Activated CD4-positive, alpha-beta T cell treated with anti-CD3 and anti-CD28 coated beads for 48 hours (primary cell): Measurements from ENCODE around the gene ANKEF1.

Experiments used
- DNase-seq: peaks from one replicate; pipeline ENCODE4 v3.0.0-alpha.2; 2020

ANKEF1 gene

DNA sequence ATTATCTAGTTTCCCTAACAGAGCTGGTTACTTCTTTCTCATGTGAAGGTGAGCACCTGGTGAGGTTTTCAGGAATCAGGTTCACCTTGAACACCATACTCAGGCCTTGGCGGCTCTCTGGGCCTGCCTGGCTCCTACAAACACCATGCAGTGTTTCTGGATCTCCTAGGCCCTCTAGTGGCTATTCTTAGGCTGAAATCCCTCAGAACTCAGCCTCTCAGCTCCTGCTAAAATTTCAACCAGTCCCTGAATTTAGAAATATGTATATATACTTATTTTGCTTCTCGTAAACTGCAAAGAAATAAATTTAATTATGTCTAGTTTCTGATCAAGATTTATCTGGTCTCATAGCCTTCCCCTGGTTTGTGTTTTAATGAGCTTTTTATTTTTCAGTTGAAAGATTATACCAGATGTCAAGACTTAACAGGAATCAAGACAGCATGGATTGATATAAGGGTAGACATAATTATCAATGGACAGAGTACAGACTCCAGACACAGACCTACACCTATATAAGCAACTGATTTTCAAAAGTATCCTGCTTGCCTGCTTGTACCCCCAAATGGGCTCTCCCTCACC, 55.9 kb downstream of the ANKEF1 start:
- DNase-seq: peak; percentile 14

DNA sequence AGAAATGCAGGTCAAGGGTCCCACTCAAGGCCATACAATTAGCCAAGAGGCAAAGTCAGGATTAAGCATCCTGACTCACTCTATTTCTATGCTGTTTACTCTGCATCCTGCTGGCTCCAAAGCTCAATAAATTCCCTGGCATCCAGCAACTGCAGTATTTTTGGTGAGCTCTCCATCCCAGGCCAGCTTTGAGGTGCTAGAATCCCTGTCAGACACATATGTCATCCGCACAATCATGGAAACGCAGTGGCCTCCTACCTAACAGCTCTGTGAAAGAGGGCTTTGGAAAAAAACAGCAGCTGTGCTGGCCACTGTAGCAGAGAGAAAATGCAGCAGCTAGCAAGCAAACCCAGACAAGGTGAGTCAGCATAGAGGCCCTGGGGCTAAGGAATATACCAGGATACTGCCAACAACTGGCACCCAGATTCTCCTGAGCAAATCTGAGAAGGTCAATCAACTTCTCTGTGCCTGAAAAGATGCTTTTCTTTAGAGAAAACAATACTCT, 58.4 kb downstream of the ANKEF1 start:
- DNase-seq: no peak

DNA sequence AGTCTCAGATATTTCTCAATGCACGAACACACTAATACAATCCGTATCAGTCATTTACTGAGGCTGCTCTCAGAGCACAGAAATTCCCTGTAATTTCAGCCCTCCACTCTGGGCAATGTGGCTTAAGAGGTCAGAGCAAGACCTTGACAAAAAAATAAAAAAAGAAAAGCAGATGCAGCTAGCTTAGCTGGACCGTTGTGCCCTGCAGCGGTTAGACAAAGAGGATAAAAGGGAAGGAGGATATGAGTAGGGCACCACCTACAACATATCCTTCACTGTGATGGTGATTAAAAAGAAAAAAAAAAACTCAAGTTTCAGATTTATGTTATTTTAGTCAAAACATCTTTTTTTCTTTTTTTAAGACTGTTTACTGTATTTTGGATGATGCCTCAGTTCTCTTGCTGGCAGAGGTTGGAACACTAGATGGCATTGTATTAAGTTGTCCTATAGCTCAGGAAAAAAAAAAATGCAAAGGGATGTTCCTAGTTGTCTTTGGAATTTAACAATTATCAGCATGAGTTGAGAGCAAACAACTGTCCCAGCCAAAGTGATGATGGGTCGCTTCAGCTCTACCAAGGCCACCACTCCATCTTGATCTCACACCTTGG, 59.9 kb downstream of the ANKEF1 start:
- DNase-seq: no peak

DNA sequence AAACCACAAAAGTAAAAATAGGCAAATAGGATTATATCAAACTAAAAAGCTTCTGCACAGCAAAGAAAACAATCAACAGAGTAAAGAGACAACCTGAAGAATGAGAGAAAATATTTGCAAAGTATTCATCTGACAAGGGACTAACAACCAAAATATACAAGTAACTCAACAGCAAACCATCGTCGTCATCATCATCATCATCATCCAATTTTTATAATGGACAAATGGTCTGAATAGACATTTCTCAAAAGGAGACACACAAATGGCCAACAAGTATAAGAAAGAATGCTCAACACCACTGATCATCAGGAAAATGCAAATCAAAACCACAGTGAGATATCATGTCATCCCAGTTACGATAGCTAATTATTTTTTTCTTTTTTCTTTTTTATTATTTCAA, 62.0 kb downstream of the ANKEF1 start:
- DNase-seq: no peak

DNA sequence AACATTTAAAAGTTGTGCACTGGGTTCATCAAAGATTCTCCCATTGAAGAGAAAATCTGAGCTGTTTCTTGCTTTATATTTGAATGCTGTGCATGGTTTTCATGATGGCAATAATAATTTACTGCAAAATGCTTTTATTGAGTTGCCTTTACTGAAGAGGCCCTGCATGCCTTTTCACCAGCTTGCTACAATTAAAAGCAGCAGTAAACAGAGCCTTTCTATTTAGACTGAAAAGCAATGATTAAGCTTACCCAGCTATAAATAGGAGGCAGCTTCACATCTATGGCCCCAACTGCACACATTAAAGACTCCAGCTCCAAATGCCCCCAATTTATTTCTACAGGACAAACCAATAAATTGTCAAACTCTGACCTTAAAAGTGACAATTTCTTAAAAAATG, 70.3 kb downstream of the ANKEF1 start:
- no peak for DNase-seq
